ENCODE measurements around the gene HYDIN. TPM values are rescaled to one million over a fixed set of nuclear protein-coding genes. Genes with fewer than 3 reads are reported as not detected.

HYDIN gene
- total and polyA plus RNA-seq, 9 of the 15 experiments (the other 6 are each of a cell fraction or from before 2014, with no cell fraction given): 0.08 to 0.43 (median 0.14) TPM; not detected in 1

GRCh38 chr16:70788668-70789594, 441.6 kb downstream of the HYDIN start:
- Histone ChIP-seq H3K4me1 (replicated peaks in 1 of 2; ENCODE audit: control insufficient read depth in 2 of 2, insufficient read depth in 2 of 2, low read length in 2 of 2) (peaks cover 0 to 4% of the 10 kb centered on the region in 2 experiments; a peak in 1 of 5 replicates), H3K79me2 (ENCODE audit: control insufficient read depth, insufficient read depth, low read length) (peaks cover 14% of the 10 kb centered on the region), H3K27ac (ENCODE audit: extremely low read depth, low read depth, low read length) (no peak overlapping the region), H3K9me1 (ENCODE audit: control insufficient read depth, insufficient read depth, low read length) (peaks cover 2% of the 10 kb centered on the region), H3K27me3 (ENCODE audit: control insufficient read depth in 2 of 2, insufficient read depth in 2 of 2, low read length in 2 of 2) (no peaks in the 10 kb centered on the region), H3K4me3 (no peak overlapping the region), H4K20me1 (replicated peaks; ENCODE audit: control insufficient read depth, insufficient read depth, low read length) (peaks cover 28% of the 10 kb centered on the region), H3K36me3 (ENCODE audit: control insufficient read depth, insufficient read depth, low read length) (peaks cover 49% of the 10 kb centered on the region; the same call in 2 of the 3 replicates), H3K9ac (ENCODE audit: insufficient read depth in 1 of 2, low read depth in 2 of 2, low read length in 2 of 2) (no peak overlapping the region), H2AFZ (ENCODE audit: low read depth, low read length) (no peak overlapping the region), H3K9me3 (replicated peaks; ENCODE audit: control insufficient read depth, insufficient read depth, low read depth, low read length) (no peaks in the 10 kb centered on the region), H3K4me2 (ENCODE audit: insufficient read depth, low read length) (no peak overlapping the region)
- BruUV-seq (replicated peaks): no TSS peak
- DNase-seq (ENCODE audit: extremely low read depth in 1 of 4, low spot score in 3 of 4) (no peak), FAIRE-seq (no peak), ATAC-seq (no peak)
- CTCF ChIA-PET (ENCODE audit: low intra/inter-chr PET ratio): no interaction called here
- 93% methylated on average over 18 of the region's 18 CpGs for WGBS (ENCODE audit: insufficient coverage, low coverage, missing lambda C conversion rate)
- POLR2A ChIA-PET: interaction anchor here (1.0 to 1.3 kb wide), 2 partner anchors 11 to 20 kb away, joined by 3 read pairs; no protein-coding TSS in a partner anchor
- intact Hi-C loops (cut with micrococcal nuclease) (no loop called here), in situ Hi-C loops (cut with MboI) (no loop called here)
- TF ChIP-seq OTX1 (CRISPR knock-in tag; IDR thresholded peaks at IDR 0.05): no peak
- TF ChIP-seq TCFL5 (CRISPR knock-in tag; conservative IDR thresholded peaks at IDR 0.05): no peak
- no peak for TF ChIP-seq GTF2F1 (IDR thresholded peaks at IDR 0.05; ENCODE audit: low read depth, low read length)
- TF ChIP-seq DDX20 (tag; IDR thresholded peaks at IDR 0.05; ENCODE audit: low read depth): no peak
- TF ChIP-seq TBP (optimal IDR thresholded peaks at IDR 0.05; ENCODE audit: low read depth, low read length): peak; percentile 96
- no peak for TF ChIP-seq ZNF79 (CRISPR knock-in tag; IDR thresholded peaks at IDR 0.05; ENCODE audit: low read depth)
- no peak for TF ChIP-seq ZNF766 (CRISPR knock-in tag; conservative IDR thresholded peaks at IDR 0.05)
- peak; percentile 77 for TF ChIP-seq POLR3A (IDR thresholded peaks at IDR 0.05; ENCODE audit: borderline replicate concordance, extremely low read depth, insufficient read depth, insufficient read length)
- TF ChIP-seq POLR2H (tag; IDR thresholded peaks at IDR 0.05; ENCODE audit: low read depth): peak; percentile 96
- TF ChIP-seq SRSF7 (optimal IDR thresholded peaks at IDR 0.05; ENCODE audit: low read depth, low read length): no peak
- no peak for TF ChIP-seq EWSR1 (IDR thresholded peaks at IDR 0.05; ENCODE audit: borderline replicate concordance, low read depth, partially characterized antibody)
- no peak for TF ChIP-seq HOXB6 (CRISPR knock-in tag; IDR thresholded peaks at IDR 0.05; ENCODE audit: borderline replicate concordance)
- TF ChIP-seq ARID1B (IDR thresholded peaks at IDR 0.05): no peak
- TF ChIP-seq XRCC5 (IDR thresholded peaks at IDR 0.05; ENCODE audit: low read depth, low read length): no peak
- TF ChIP-seq CREB5 (CRISPR knock-in tag; IDR thresholded peaks at IDR 0.05): no peak
- TF ChIP-seq LCOR (CRISPR knock-in tag; IDR thresholded peaks at IDR 0.05): no peak
- no peak for TF ChIP-seq SAP30 (IDR thresholded peaks at IDR 0.05; ENCODE audit: borderline replicate concordance, insufficient read depth, low read depth, low read length, poor library complexity, severe bottlenecking)
- TF ChIP-seq BDP1 (IDR thresholded peaks at IDR 0.05; ENCODE audit: insufficient read depth, insufficient read length): peak; percentile 27
- no peak for TF ChIP-seq MCM2 (IDR thresholded peaks at IDR 0.05; ENCODE audit: low read depth)
- no peak for TF ChIP-seq MAZ (CRISPR knock-in tag; conservative IDR thresholded peaks at IDR 0.05 in 1 of 2, IDR thresholded peaks at IDR 0.05 in 1 of 2)
- no peak for TF ChIP-seq MYBL2 (IDR thresholded peaks at IDR 0.05; ENCODE audit: low read depth)
- no peak for TF ChIP-seq MYBL2 (CRISPR knock-in tag; IDR thresholded peaks at IDR 0.05; ENCODE audit: borderline replicate concordance)
